C4-2B (cell line): ENCODE data around the gene TH.

ENCODE experiments used
- CTCF ChIP-seq: fragments of 450-650 bp; conservative IDR thresholded peaks from 2 replicates; pipeline ENCODE4 v1.5.1; 2017; ENCODE audit warnings: mild to moderate bottlenecking
- ZFX ChIP-seq: fragments of 450-650 bp; IDR thresholded peaks from 2 replicates; pipeline ENCODE4 v1.6.1; 2017

DNA sequence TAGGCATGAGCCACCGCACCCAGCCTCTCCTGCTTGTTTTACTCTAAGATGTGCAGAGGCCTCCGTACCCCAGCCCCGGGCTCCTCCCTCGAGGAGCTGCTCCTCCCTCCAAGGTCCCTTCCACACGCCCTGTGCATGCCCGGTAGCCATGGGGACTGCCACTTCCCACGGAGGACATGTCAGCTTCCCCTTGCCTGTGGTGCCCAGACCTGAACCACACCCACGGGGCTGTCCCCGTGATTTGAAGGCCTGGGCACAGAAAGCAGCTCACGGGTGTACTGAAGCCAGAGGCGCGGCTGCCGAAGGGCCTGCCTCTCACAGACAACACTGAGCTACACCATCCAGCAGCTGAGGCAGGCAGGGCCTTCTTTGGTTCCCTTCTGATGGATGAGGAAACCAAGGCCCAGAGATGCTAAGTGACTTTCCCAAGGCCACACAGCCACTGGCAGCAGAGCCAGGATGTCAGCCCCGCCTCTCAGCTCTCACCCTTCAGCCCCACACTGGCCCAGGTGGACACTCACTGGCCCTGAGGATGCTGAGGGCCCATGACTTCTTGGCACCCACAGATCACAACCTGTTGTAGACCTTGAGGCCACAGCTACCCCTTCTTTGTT is 17.9 kb downstream of the TH start:
- TF ChIP-seq CTCF (no peak), ZFX (no peak)
